Astrocyte (in vitro differentiated cells and primary cell): ENCODE measurements around the gene TEPSIN. TPM values are rescaled to one million over a fixed set of nuclear protein-coding genes. Genes with fewer than 3 reads are reported as not detected.

Experiments used
- DNase-seq: peaks from one replicate; pipeline ENCODE4 v3.0.0-alpha.2; 2010; ENCODE audit warnings: low read depth
- FAIRE-seq: peaks from 2 replicates; lab custom pipeline; 2011; peaks lifted over from hg19 to GRCh38; lab: Jason Lieb, UNC
- H2AFZ ChIP-seq: 2 replicates; pipeline ENCODE4 v1.6.0; 2012; ENCODE audit warnings: low read depth, low read length, inconsistent platforms
- H3K27ac ChIP-seq: 2 replicates; pipeline ENCODE4 v1.5.1; 2011; ENCODE audit warnings: low read depth, low read length, inconsistent platforms
- H3K27me3 ChIP-seq: 2 replicates; pipeline ENCODE4 v1.6.0; 2011; ENCODE audit warnings: low read length, inconsistent platforms; ENCODE audit not compliant: insufficient read depth
- H3K36me3 ChIP-seq: 2 replicates; pipeline ENCODE4 v1.5.1; 2011; ENCODE audit warnings: low read length, inconsistent platforms; ENCODE audit not compliant: insufficient read depth
- H3K4me1 ChIP-seq: 2 replicates; pipeline ENCODE4 v1.5.1; 2011; ENCODE audit warnings: low read length, inconsistent platforms; ENCODE audit not compliant: insufficient read depth
- H3K4me2 ChIP-seq: 2 replicates; pipeline ENCODE4 v1.6.0; 2012; ENCODE audit warnings: low read length, inconsistent platforms
- H3K4me3 ChIP-seq: 2 replicates; pipeline ENCODE4 v1.5.1; 2011; ENCODE audit warnings: low read depth, mild to moderate bottlenecking, low read length, inconsistent platforms; ENCODE audit not compliant: insufficient read depth
- H3K79me2 ChIP-seq: 2 replicates; pipeline ENCODE4 v1.6.0; 2012; ENCODE audit warnings: mild to moderate bottlenecking, low read length, inconsistent platforms; ENCODE audit not compliant: insufficient read depth
- H3K9ac ChIP-seq: 2 replicates; pipeline ENCODE4 v1.6.0; 2012; ENCODE audit warnings: mild to moderate bottlenecking, low read length, inconsistent platforms
- H3K9me3 ChIP-seq: 2 replicates; pipeline ENCODE4 v1.5.1; 2012; ENCODE audit warnings: low read depth, mild to moderate bottlenecking, low read length, inconsistent platforms; ENCODE audit not compliant: insufficient read depth
- H4K20me1 ChIP-seq: 2 replicates; pipeline ENCODE4 v1.6.0; 2012; ENCODE audit warnings: low read length, inconsistent platforms; ENCODE audit not compliant: insufficient read depth
- H3K27ac Mint-ChIP-seq: one replicate; pipeline ENCODE4 v1.8.0; 2021; ENCODE audit warnings: mild to moderate bottlenecking, mixed read lengths; ENCODE audit not compliant: unreplicated experiment
- H3K27me3 Mint-ChIP-seq: one replicate; pipeline ENCODE4 v1.8.0; 2021; ENCODE audit warnings: low read depth, mixed read lengths; ENCODE audit not compliant: unreplicated experiment
- H3K36me3 Mint-ChIP-seq: one replicate; pipeline ENCODE4 v1.8.0; 2021; ENCODE audit warnings: low read depth, mixed read lengths; ENCODE audit not compliant: unreplicated experiment
- H3K4me1 Mint-ChIP-seq: one replicate; pipeline ENCODE4 v1.8.0; 2021; ENCODE audit warnings: low read depth, mixed read lengths; ENCODE audit not compliant: unreplicated experiment
- H3K4me3 Mint-ChIP-seq: one replicate; pipeline ENCODE4 v1.8.0; 2021; ENCODE audit warnings: mild to moderate bottlenecking, moderate library complexity, mixed read lengths; ENCODE audit not compliant: unreplicated experiment
- H3K9me3 Mint-ChIP-seq: one replicate; pipeline ENCODE4 v1.8.0; 2021; ENCODE audit warnings: mild to moderate bottlenecking, mixed read lengths; ENCODE audit not compliant: unreplicated experiment
- CTCF ChIP-seq: IDR thresholded peaks from 2 replicates; pipeline ENCODE4 v1.5.1; 2011; ENCODE audit warnings: low read depth, mild to moderate bottlenecking, inconsistent platforms, low read length, moderate library complexity; ENCODE audit not compliant: insufficient read depth
- EZH2 ChIP-seq: IDR thresholded peaks from 2 replicates; pipeline ENCODE4 v1.6.1; 2012; ENCODE audit warnings: mild to moderate bottlenecking, low read length, inconsistent platforms; ENCODE audit not compliant: insufficient read depth
- total RNA-seq: library from RNA; stranded (reverse); gene quantifications from 2 replicates; pipeline ENCODE4 v1.2.1, GENCODE V29; 2021

The TEPSIN gene
- total RNA-seq, 1 donor from 2014 or later = 26.4 TPM

- no peaks in the 10 kb centered on the region for H4K20me1 ChIP-seq
- no peaks in the 10 kb centered on the region for H3K79me2 ChIP-seq
- H3K9ac ChIP-seq = no peak overlapping the region
- H3K27ac ChIP-seq = no peak overlapping the region
- no peaks in the 10 kb centered on the region for H3K36me3 ChIP-seq
- peaks cover 3% of the 10 kb centered on the region for H3K36me3 Mint-ChIP-seq
- DNase-seq (no peak), FAIRE-seq (no peak)
- H3K4me2 ChIP-seq = no peak overlapping the region
- no peak overlapping the region for H3K4me3 Mint-ChIP-seq
- H3K9me3 ChIP-seq = no peaks in the 10 kb centered on the region
- H2AFZ ChIP-seq = no peak overlapping the region
- TF ChIP-seq CTCF (no peak), EZH2 (no peak)
- H3K4me3 ChIP-seq = no peak overlapping the region
- no peaks in the 10 kb centered on the region for H3K9me3 Mint-ChIP-seq
- no peaks in the 10 kb centered on the region for H3K27me3 Mint-ChIP-seq
- H3K27ac Mint-ChIP-seq = no peak overlapping the region
- H3K4me1 Mint-ChIP-seq = no peaks in the 10 kb centered on the region
- no peaks in the 10 kb centered on the region for H3K4me1 ChIP-seq
- no peaks in the 10 kb centered on the region for H3K27me3 ChIP-seq
Observed at GRCh38 chr17:81194941-81195901, 43.6 kb downstream of the TEPSIN start.

- Histone ChIP-seq H3K27me3 (no peaks in the 10 kb centered on the region), H3K27ac (no peak overlapping the region), H3K9me3 (no peaks in the 10 kb centered on the region), H3K79me2 (no peaks in the 10 kb centered on the region), H3K4me3 (no peak overlapping the region), H4K20me1 (no peaks in the 10 kb centered on the region), H3K9ac (no peak overlapping the region), H3K4me1 (no peaks in the 10 kb centered on the region), H3K36me3 (no peaks in the 10 kb centered on the region), H2AFZ (no peak overlapping the region), H3K4me2 (no peak overlapping the region)
- Mint-ChIP-seq H3K9me3 (no peaks in the 10 kb centered on the region), H3K36me3 (peaks cover 3% of the 10 kb centered on the region), H3K27ac (no peak overlapping the region), H3K4me3 (no peak overlapping the region), H3K27me3 (no peaks in the 10 kb centered on the region), H3K4me1 (no peaks in the 10 kb centered on the region)
- DNase-seq (no peak), FAIRE-seq (no peak)
- TF ChIP-seq EZH2 (no peak), CTCF (no peak)
Observed at GRCh38 chr17:81194225-81194760, 44.6 kb downstream of the TEPSIN start.
